NCI-H1417 treated with DMSO at 0.1 percent for 48 hours (cell line): ENCODE data around the gene FGF18.
"Not testable (repeated sequence)": the region's sequence is repeated elsewhere in the genome, so short reads cannot be mapped to it uniquely, and the experiment has no call there.

Experiments used
- DNase-seq: peaks from one replicate; lab custom pipeline; 2025; lab: John Stamatoyannopoulos, UW

FGF18 gene

DNA sequence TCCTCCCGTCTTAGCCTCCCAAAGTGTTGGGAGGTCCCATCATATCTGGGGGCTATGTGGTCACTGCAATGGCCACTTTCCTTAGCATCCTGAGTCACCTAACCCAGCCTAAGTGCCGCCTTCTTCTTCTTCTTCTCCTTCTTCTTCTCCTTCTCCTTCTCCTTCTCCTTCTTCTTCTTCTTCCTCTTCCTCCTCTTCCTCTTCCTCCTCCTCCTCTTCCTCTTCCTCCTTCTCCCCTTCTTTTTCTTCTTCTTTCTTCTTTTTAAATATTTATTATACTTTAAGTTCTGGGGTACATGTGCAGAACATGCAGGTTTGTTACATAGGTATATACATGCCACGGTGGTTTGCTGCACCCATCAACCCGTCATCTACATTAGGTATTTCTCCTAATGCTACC, 78.0 kb downstream of the FGF18 start:
- not testable (repeated sequence) for DNase-seq

DNA sequence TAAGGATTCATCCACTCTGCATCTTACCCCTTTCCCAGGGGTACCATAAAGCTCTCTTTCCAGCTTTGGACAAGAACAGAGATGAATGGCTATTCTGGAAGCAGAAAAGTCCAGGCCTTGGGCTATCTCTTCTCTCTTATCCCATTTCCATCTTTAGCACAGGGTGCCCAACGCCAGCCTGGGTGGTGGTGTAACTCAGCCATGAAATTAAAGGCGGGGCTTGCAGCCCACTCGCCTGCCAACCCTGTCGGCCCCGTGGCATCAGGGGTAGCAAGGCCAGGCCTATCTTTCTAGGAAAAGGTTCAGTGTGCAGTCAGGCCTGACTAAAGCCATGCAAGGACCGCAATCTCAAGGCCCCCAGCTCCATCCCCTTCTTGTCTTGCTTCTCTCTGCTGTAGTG, 78.7 kb downstream of the FGF18 start:
- DNase-seq, result no peak

DNA sequence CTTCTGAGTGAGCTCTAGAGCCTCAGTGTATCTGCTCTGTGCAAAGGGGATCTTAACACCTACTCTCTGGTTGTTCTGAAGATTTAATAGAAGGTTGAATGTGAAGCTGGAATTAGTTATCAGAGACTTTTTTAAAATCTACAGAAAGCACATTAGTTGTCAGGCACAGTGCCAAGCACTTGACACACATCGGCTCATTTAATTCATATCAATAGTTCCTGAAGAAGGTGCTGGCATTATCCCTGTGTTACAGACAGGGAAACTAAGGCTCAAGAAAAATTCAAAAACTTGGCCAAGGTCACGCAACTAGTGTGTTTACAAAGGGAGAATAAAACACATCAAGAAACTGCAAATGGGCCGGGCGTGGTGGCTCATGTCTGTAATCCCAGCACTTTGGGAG, 80.2 kb downstream of the FGF18 start:
- no peak for DNase-seq

DNA sequence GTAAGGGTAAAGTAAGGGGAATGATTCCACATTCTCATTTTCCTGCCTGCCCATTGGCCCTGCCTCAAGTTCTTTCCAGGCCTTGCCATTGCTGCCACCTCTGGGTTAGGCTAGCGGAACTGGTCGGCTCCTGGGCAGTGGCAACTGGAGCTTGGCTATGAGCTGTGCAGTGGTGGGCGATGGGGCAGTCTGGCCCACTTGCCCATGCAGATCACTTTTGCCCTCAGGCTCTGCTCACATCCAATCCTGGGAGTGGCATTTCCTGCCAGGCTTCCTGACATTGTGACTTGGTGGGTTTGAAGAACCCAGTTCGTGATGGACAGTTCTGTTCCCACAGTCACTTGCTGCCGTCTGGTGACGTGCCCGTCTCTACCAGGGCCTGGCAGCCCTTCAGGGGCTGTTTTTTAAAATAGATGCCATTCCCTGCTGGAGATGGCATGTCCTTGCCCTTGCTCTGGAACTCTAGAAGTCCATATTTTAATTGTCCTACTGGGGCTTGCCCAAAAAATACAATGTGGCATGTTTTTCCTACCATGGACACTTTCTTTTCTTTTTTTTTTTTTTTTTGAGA, 86.1 kb downstream of the FGF18 start:
- DNase-seq, result no peak

DNA sequence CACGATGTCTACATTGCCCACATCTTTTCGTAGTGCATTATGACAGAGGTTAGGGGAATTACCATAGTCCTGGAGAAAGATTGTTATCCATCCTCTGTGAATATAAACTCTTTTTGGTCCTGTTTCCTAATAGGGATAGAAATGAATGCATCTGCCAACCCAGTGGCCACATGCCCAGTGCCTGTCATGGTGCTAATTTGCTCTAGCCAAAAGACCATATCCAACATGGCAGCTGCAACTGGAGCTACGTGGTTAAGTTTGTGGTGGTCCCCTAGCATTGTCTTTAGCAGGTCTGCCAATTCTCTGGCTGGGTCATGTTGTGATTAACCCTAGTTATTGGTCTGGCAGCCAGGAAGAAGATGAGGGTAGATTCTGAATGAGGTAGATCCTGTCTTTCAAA, 87.5 kb downstream of the FGF18 start:
- no peak for DNase-seq
